ENCODE data around the gene MPV17L. TPM values are rescaled to one million over a fixed set of nuclear protein-coding genes. Genes with fewer than 3 reads are reported as not detected.
"Not testable (repeated sequence)": the region's sequence is repeated elsewhere in the genome, so short reads cannot be mapped to it uniquely, and the experiment has no call there.

MPV17L gene
- total RNA-seq, 1 experiment from 2014 or later = not detected

DNA sequence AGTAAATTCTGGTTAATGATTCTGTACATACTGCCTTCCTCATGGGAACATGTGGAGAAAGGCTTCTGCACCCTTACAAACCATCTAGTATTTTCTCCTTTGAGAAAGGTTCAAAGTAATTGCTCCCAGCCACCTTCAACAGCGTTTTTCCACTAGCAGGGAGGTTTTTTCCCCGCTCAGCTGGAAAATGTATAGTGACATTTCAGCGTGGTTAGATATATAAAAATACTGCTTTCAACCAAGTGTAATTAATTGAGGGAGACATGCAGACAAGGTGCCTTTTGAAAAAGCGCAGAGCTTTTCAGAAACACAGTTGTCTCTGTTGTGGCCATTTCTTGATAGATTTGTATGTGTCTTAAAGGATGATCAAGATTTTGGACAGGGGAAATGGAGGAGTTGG is 44.0 kb downstream of the MPV17L start:
- no peak for DNase-seq (ENCODE audit: low read depth)
- in situ Hi-C loops (cut with HindIII; ENCODE audit: low pct_unique_long_range_greater_than_20kb, low sequenced_read_pairs) = no loop called here

DNA sequence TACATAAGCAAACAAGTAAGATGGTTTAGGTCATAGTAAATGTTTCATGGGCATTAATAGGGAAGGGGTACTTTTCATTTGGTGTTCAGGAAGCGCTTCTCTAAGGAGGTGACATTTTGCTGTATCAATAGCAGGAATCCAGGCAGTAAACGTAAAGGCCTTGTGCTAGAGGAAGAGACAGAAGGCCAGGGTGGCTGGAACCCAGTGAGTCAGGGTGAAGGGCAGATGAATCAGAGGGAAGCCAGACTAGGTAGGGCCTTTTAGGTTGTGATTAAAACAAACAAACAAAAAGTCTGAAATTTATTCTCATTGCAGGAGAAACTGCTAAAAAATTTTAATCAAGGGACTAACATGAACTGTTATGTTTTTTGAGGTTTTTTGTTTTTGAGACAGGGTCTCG is 45.3 kb downstream of the MPV17L start:
- in situ Hi-C loops (cut with HindIII; ENCODE audit: low pct_unique_long_range_greater_than_20kb, low sequenced_read_pairs) = no loop called here
- DNase-seq (ENCODE audit: low read depth) = peak; percentile 57

- DNase-seq (ENCODE audit: low read depth); in situ Hi-C loops (cut with HindIII; ENCODE audit: low pct_unique_long_range_greater_than_20kb, low sequenced_read_pairs): not testable (repeated sequence)
Observed at GRCh38 chr16:15442140-15442539, 46.6 kb downstream of the MPV17L start.

GRCh38 chr16:15443753-15444152 is 48.2 kb downstream of the MPV17L start:
- DNase-seq (ENCODE audit: low read depth) = no peak
- in situ Hi-C loops (cut with HindIII; ENCODE audit: low pct_unique_long_range_greater_than_20kb, low sequenced_read_pairs) = no loop called here

GRCh38 chr16:15444264-15444663 is 48.7 kb downstream of the MPV17L start:
- DNase-seq (ENCODE audit: low read depth) = no peak
- in situ Hi-C loops (cut with HindIII; ENCODE audit: low pct_unique_long_range_greater_than_20kb, low sequenced_read_pairs) = no loop called here

DNA sequence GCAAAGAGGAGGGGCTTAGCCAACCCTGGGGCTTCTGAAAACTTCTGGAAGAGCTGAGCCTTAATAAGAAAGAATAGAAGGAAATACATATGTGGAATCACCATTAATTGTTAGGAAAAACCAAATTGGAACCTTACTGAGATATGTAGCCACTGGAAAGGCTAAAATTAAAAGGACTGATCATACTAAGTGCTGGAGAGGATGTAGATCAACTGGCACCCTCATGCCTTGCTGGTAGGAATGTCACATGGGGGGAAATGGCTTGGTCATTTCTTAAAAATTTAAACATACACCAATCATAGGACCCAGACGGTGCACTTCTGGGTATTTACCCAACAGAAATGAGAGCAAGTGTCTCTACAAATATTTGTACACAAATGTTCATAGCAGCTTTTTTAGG is 49.9 kb downstream of the MPV17L start:
- in situ Hi-C loops (cut with HindIII; ENCODE audit: low pct_unique_long_range_greater_than_20kb, low sequenced_read_pairs) = no loop called here

GRCh38 chr16:15446901-15447300 is 51.3 kb downstream of the MPV17L start:
- DNase-seq (ENCODE audit: low read depth) = no peak
- in situ Hi-C loops (cut with HindIII; ENCODE audit: low pct_unique_long_range_greater_than_20kb, low sequenced_read_pairs) = no loop called here

More for the DNA sequence above, 49.9 kb downstream of the MPV17L start:
- no peak for DNase-seq (ENCODE audit: low read depth)

DNA sequence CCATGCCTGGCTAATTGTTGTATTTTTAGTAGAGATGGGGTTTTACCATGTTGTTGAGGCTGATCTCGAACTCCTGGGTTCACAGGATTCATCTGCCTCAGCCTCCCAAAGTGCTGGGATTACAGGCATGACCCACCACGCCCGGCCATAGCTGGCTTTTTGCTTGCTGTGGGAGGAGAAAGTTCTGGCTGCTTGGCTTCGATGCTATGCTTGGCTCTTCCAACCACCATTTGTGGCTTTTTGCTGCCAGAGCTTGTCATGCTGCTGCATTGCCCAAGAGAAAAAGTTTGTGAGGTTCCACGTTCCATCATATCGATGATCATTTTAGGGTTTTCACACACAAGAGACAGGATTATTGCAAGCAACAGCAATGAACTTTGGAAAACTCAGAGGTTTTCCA is 55.1 kb downstream of the MPV17L start:
- no peak for DNase-seq (ENCODE audit: low read depth)
- in situ Hi-C loops (cut with HindIII; ENCODE audit: low pct_unique_long_range_greater_than_20kb, low sequenced_read_pairs) = no loop called here

GRCh38 chr16:15451098-15451731 is 55.7 kb downstream of the MPV17L start:
- in situ Hi-C loops (cut with HindIII; ENCODE audit: low pct_unique_long_range_greater_than_20kb, low sequenced_read_pairs) = no loop called here
- DNase-seq (ENCODE audit: low read depth) = no peak

DNA sequence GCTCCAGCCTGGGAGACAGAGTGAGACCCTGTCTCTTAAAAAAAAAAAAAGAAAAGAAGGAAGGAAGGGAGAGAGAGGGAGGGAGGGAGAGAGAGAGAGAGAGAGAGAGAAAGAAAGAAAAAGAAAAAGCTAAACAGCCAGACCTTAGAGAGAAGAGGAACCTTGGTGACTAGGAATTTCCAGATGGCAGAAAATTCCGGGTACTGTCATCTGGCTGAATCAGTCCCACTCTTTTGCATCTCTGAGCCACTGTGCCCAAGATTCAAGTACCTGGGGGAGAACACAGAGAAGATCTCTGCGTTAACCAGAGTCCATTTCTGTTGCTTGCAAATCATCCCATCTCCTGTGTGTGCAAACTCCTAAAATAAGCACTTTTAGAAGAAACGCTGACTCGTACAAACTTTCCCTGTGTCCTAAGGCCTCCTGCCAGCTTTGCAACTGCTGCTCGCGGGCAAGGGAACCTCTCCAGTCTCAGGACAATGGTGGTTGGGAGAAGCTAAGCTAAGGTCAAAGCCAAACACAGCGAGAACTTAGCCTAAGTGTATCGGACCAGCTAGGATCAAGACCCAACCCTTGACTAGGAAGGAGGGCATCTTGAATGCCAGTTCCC is 56.8 kb downstream of the MPV17L start:
- in situ Hi-C loops (cut with HindIII; ENCODE audit: low pct_unique_long_range_greater_than_20kb, low sequenced_read_pairs) = no loop called here
- DNase-seq (ENCODE audit: low read depth) = no peak

DNA sequence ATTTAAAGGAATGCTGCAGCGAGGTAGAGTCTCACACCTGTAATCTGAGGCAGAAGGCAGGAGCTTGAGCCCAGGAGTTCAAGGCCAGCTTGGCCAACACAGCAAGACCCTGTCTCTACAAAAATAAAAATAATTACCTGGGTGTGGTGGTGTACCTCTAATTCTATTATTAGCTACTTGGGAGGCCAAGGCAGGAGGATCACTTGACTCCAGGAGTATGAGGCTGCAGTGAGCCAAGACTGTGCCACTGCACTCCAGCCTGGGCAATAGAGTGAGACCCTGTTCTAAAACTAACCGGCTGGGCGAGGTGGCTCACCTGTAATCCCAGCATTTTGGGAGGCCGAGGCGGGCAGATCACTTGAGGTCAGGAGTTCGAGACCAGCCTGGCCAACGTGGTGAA is 57.7 kb downstream of the MPV17L start:
- DNase-seq (ENCODE audit: low read depth); in situ Hi-C loops (cut with HindIII; ENCODE audit: low pct_unique_long_range_greater_than_20kb, low sequenced_read_pairs): not testable (repeated sequence)

- DNase-seq (ENCODE audit: low read depth); in situ Hi-C loops (cut with HindIII; ENCODE audit: low pct_unique_long_range_greater_than_20kb, low sequenced_read_pairs): not testable (repeated sequence)
Observed at GRCh38 chr16:15454933-15455332, 59.4 kb downstream of the MPV17L start.

DNA sequence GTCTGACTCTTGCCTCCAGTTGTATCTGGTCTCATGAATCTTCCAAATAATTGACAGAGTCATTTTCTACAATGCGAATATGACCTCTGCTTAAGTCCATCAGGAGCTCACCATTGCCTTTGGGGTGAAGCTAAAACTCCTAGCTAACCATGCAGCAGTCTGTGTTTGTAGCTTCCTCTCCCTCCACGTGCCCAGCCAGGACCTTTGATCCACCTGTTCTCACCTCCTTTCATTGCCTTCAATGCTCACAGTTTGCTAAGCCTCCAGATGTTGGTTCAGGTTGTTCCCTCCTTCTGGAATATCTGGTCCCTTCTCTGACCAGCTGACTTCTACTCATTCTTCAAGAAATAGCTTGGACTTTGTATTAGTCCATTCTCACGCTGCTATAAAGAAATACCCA is 61.8 kb downstream of the MPV17L start:
- in situ Hi-C loops (cut with HindIII; ENCODE audit: low pct_unique_long_range_greater_than_20kb, low sequenced_read_pairs) = no loop called here
- no peak for DNase-seq (ENCODE audit: low read depth)

DNA sequence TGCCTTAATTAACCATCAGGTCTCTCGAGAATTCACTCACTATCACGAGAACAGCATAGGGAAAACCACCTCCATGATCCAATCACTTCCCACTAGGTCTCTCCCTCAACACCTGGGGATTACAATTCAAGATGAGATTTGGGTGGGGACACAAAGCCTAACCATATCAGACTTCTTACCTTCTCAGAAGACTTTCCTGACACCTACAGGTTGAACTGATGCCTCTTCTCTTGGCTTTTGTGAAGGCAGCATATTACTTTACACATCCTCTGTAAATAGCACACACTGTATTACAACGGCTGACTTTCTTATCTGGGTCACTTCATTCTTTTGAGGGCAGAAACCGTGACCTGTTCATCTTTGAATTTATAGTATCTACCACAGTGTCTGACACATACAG is 62.4 kb downstream of the MPV17L start:
- DNase-seq (ENCODE audit: low read depth) = no peak
- in situ Hi-C loops (cut with HindIII; ENCODE audit: low pct_unique_long_range_greater_than_20kb, low sequenced_read_pairs) = no loop called here

GRCh38 chr16:15459791-15460190 is 64.2 kb downstream of the MPV17L start:
- in situ Hi-C loops (cut with HindIII; ENCODE audit: low pct_unique_long_range_greater_than_20kb, low sequenced_read_pairs) = no loop called here
- no peak for DNase-seq (ENCODE audit: low read depth)

DNA sequence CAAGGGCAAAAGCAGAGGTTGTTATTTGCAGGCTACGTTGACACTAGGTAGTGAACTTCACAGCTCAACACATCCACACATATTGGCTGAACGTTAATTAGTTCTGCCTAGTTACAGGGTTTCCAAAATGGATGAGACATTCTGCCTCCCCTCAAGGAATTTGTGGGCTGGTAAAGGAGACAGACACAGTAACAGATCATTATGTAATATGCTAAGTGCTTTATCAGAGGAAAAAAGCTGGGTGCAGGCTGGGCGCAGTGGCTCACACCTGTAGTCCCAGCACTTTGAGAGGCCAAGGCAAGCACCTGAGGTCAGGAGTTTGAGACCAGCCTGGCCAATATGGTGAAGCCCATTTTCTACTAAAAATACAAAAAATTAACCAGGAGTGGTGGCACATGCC is 65.0 kb downstream of the MPV17L start:
- in situ Hi-C loops (cut with HindIII; ENCODE audit: low pct_unique_long_range_greater_than_20kb, low sequenced_read_pairs) = no loop called here
- no peak for DNase-seq (ENCODE audit: low read depth)

- in situ Hi-C loops (cut with HindIII; ENCODE audit: low pct_unique_long_range_greater_than_20kb, low sequenced_read_pairs) = no loop called here
- no peak for DNase-seq (ENCODE audit: low read depth)
Observed at GRCh38 chr16:15461376-15461775, 65.8 kb downstream of the MPV17L start.
